ENCODE data around the gene GRN.
"Not testable (repeated sequence)": the region's sequence is repeated elsewhere in the genome, so short reads cannot be mapped to it uniquely, and the experiment has no call there.

Gene GRN

DNA sequence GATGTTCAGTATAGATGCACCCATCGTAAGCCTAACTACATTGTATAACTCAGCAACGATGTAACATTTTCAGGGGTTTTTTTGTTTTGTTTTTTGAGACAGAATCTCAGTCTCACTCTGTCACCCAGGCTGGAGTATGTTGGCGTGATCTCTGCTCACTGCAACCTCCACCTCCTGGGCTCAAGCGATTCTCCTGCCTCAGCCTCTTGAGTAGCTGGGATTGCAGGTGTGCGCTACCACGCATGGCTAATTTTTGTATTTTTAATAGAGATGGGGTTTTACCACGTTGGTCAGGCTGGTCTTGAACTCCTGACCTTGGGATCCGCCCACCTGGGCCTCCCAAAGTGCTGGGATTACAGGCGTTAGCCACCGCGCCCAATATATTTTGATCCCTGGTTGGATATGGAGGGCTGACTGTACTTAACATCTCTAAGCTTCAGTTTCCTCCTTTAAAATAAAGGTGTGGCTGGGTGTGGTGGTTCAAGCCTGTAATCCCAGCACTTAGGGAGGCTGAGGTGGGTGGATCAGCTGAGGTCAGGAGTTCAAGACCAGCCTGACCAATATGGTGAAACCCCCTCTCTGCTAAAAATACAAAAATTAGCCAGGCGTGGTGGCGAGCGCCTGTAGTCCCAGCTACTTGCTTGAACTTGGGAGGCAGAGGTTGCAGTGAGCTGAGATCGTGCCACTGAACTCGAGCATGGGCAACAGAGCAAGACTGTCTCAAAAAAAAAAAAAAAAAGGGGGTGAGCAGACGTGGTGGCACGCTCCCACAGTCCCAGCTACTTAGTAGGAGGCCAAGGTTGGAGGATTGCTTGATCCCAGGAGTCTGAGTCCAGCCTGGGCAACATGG, 2.3 kb downstream of the GRN start:
- FAIRE-seq = not testable (repeated sequence)

DNA sequence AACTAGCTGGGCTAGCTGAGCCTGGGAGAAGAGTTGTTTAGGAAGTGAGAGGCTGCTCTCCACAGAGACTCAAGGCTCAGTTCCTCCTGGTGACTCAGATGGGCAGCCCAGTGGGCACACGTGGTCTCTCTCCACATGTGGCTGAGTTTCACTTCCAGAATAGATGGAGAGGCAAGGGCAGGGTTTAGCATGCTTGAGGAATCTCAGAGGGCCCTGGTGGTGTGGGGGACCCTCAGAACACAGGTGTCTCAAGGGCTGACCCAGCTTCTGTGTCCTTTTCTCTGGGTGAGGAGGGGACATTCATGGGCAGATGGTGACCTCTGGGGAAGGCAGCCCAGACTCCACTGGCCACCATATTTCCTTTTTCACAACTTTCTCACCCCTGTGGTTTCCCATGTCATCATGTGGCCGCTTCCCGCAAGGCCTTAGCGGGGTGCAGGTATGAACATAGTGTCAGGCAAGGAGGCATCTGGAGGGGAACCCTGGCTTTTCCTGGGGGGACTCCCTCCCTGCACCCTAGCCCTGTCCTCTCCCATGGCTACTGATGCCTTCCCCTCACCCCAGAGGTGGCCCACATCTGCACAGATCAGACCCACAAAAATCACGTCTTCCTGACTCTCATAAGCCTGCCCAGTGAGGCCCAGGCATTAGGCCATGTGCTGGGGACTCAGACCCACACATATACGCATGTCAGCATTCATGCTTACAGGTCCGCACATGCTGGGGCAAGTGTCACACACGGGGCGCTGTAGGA, 3.3 kb downstream of the GRN start:
- no peak for FAIRE-seq

GRCh38 chr17:44348988-44349364, 3.9 kb downstream of the GRN start:
- no peak for FAIRE-seq

DNA sequence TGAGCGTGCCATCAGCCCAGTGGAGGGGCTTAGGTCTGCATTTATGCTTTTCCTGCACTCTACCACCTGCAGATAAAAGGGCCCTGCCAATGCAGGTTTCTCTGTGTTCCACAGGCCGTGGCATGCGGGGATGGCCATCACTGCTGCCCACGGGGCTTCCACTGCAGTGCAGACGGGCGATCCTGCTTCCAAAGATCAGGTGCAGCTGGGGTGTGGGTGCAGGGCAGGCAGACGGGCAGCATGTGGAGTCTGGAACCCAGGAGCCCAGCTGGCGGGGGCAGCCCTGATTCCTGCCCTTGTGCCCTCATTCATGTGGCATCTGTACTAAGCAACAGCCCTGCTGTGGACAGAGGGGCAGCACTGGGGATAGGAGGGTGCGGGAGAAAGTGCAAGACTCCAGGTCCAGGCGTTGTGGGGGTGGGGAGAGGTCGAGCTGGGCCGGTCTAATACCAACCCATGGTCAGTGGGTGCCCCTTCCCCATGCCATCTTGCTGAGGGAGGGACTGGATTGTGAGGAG, 4.5 kb downstream of the GRN start:
- FAIRE-seq = no peak

DNA sequence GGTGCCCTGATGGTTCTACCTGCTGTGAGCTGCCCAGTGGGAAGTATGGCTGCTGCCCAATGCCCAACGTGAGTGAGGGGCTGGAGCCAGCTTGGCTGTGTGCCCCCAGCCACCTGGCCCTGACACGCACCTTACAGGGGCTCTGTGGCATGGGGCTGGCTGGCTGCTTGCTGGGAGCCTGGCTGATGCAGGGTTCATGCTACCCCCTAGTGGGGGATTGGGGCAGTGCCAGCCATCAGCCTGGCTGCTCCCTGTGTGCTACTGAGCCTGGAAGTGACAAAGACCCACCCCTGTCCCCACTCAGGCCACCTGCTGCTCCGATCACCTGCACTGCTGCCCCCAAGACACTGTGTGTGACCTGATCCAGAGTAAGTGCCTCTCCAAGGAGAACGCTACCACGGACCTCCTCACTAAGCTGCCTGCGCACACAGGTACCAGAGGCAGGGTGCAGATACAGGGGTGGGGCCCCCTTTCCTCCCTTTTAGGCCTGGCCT, 5.7 kb downstream of the GRN start:
- FAIRE-seq = no peak

GRCh38 chr17:44351464-44351863, 6.4 kb downstream of the GRN start:
- no peak for FAIRE-seq

DNA sequence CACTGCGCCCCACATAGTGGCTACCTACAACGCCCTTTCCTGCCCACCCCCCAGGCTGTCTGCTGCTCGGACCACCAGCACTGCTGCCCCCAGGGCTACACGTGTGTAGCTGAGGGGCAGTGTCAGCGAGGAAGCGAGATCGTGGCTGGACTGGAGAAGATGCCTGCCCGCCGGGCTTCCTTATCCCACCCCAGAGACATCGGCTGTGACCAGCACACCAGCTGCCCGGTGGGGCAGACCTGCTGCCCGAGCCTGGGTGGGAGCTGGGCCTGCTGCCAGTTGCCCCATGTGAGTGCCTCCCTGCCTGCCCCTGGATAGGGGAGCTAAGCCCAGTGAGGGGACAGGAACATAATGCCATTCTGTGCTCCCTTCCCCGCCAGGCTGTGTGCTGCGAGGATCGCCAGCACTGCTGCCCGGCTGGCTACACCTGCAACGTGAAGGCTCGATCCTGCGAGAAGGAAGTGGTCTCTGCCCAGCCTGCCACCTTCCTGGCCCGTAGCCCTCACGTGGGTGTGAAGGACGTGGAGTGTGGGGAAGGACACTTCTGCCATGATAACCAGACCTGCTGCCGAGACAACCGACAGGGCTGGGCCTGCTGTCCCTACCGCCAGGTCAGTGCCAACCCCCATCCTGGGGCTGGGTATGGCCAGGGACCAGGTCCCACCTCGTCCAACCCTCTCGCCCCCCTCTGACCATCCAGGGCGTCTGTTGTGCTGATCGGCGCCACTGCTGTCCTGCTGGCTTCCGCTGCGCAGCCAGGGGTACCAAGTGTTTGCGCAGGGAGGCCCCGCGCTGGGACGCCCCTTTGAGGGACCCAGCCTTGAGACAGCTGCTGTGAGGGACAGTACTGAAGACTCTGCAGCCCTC, 7.1 kb downstream of the GRN start:
- FAIRE-seq = no peak

DNA sequence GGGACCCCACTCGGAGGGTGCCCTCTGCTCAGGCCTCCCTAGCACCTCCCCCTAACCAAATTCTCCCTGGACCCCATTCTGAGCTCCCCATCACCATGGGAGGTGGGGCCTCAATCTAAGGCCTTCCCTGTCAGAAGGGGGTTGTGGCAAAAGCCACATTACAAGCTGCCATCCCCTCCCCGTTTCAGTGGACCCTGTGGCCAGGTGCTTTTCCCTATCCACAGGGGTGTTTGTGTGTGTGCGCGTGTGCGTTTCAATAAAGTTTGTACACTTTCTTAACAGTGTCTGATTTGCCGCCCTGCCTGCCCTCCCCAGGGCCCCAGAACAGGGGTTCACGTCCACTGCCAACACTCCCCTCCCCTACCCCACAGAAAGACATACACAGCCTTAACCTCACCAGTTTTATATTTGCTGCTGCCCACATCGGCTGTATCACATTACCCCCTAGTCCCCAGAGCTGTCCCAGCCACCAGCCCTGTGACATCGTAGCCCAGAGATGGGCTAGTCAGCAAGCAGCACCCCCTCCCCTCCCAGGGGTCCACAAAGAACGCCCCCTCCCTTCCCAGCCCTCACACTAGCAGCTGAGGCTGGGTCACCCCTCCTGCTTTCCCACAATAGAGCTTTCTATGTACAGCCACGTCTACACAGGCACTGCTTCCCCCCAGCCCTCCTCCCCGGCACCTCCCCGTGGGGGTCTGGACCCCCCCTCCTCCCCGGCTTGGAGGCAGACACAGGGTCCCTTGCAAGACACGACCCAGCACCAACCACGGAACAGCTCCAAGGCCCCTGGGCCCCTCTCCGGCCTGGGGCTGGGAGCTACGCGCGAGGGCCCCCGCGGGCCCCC, 7.9 kb downstream of the GRN start:
- FAIRE-seq = no peak

DNA sequence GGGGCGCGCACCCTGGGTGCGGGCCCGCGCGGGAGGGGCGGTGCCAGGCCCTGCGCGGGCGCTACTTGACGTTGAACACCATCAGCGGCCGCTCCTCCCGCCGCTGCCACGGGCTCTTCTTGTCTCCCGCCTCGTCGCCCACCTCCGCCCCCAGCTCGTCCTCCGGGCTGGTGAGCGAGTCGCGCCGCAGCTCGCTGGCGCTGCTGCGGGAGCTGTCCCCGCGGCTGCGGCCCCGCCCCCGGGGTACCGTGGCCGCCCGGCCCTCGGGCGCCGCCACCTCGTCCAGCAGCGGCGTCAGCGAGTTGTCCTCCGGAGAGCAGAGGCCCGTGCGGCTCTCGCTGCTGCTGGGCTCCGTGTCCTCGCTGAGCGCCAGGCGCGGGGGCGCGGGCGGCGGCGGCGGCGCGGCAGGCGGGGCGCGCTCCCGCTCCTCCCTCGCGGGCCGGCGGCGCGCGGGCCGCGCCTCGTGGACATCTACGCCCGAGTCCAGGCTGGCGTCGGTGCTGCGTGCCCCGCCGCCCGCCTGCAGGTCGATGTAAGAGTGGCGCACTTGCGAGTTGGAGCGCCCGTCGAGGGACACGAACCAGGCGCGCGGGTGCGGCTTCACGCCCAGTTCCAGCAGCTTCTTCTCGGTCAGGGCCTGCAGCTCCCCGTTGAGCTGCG, 8.7 kb downstream of the GRN start:
- no peak for FAIRE-seq

DNA sequence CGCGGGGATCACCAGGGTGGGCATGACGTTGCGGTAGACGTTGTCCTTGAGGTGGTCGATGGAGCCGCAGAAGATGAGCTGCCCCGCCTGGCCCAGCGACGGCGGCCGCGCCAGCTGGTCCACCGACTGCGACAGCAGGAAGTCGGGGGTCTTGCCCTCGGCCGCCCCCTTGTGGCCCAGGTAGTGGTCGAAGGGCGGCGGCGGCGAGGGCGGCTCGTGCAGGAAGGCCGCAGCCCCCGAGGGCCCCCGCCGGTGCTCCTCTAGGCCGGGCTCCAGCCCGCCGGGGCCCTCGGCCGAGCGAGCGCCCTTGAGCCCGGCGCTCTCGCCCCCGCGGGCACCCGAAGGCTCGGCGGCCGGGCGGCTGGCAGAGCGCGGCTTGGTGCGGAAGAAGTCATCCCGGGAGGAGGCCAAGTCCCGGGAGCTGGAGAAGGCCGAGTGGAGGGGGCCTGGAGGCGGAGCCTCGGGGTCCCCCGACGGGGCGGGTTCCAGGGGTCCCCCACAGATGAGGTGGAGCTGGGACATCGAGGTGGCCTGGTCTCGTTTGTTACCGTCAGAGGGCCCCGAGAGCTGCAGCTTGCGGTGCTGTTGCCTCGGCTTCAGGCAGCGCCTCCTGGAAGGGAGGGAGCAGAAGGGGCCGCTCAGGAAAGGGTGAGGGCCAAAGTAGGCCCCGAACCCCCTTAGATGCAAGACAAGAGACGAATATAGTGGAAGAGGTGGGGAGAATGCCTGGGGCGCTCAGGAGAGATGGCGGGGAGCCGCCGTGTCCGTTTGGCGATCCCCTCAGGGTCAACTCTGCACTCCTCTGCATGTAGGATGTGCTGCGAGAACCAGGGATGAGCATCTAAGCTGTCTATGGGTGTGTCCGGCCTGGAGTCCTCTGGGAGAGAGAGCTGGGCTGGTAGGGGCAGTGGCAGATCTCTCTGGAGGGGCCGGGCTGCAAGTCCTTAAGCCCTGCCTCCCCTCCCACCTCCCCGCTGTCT, 9.8 kb downstream of the GRN start:
- FAIRE-seq = no peak

- FAIRE-seq = no peak
These were observed 10.6 kb downstream of the GRN start for GRCh38 chr17:44355642-44356099.

DNA sequence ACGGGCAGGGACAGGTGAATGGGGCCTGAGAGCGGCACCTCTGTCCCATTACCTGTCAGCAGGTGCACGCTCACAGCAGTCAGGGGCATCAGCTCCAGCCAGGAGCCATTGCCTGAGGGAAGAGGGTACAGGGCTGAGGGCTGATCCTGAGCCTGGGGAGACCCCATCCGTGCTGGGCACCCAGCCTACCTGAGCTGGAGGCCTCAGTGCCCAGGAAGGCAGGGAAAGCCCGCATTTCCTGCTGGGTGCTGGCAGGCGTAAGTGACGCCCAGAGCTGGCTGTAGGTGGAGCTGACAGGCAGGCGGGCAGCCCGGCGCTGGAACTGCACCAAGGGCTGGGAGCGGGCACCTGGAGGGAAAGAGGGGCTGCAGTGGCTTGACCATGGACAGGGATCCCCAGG, 11.1 kb downstream of the GRN start:
- no peak for FAIRE-seq

DNA sequence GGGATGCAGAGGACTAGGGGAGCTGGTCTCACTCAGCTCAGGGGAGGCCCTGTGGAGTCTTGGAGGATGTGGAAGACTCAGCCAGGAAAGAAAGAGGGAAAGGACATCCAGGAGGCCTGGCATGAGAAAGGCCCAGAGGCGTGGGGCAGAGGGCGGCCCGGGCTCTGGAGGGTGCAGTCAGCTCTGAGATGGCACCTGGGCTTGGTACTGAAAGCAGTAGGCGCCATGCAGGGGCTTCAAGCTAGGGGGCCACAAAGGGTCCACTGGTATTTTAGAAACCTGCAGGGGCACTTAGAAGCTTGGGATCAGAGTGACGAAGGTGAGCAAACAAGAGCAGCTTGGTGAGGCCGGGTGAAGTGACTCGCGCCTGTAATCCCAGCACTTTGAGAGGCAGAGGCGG, 13.0 kb downstream of the GRN start:
- no peak for FAIRE-seq

DNA sequence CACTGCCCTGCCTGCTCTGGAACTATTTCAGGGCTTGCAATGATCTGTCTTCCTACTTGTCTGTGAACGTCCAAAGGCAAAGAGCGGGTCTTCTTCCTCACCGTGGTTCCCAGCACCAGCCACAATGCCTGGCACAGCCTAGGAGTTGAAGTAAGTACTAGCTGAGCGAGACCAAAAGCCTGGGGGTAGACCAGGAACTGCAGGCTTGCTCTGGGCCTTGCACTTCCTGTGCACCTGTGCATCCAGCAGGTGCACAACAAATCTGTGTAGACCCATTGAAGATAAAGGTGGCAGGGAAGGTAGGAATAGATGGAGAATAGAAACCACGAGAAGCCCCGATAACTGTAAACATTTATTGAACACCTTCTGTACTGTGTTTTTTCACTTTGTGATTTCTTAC, 13.9 kb downstream of the GRN start:
- no peak for FAIRE-seq

- no peak for FAIRE-seq
These were observed 14.5 kb downstream of the GRN start for GRCh38 chr17:44359458-44360143.

GRCh38 chr17:44360144-44360533, 15.0 kb downstream of the GRN start:
- no peak for FAIRE-seq

GRCh38 chr17:44360826-44361225, 15.7 kb downstream of the GRN start:
- FAIRE-seq = no peak

- no peak for FAIRE-seq
These were observed 16.5 kb downstream of the GRN start for GRCh38 chr17:44361292-44362260.

All from islet of Langerhans (tissue), 1 donor.